LHCN-M2 (cell line): ENCODE measurements around the gene RINL. TPM values are rescaled to one million over a fixed set of nuclear protein-coding genes. Genes with fewer than 3 reads are reported as not detected.
"Not testable (repeated sequence)": the region's sequence is repeated elsewhere in the genome, so short reads cannot be mapped to it uniquely, and the experiment has no call there.

ENCODE experiments used
- DNase-seq: peaks from one replicate; pipeline ENCODE4 v3.0.0-alpha.2; 2012; ENCODE audit warnings: low read depth
- total RNA-seq: library from RNA; depleted of rRNA; stranded (reverse); fragments of >200 nt; gene quantifications from 2 replicates; pipeline ENCODE4 v1.2.3, GENCODE V29; 2014; rRNA removed

Gene RINL
- total RNA-seq, 1 experiment from 2014 or later: 0.34 TPM

DNA sequence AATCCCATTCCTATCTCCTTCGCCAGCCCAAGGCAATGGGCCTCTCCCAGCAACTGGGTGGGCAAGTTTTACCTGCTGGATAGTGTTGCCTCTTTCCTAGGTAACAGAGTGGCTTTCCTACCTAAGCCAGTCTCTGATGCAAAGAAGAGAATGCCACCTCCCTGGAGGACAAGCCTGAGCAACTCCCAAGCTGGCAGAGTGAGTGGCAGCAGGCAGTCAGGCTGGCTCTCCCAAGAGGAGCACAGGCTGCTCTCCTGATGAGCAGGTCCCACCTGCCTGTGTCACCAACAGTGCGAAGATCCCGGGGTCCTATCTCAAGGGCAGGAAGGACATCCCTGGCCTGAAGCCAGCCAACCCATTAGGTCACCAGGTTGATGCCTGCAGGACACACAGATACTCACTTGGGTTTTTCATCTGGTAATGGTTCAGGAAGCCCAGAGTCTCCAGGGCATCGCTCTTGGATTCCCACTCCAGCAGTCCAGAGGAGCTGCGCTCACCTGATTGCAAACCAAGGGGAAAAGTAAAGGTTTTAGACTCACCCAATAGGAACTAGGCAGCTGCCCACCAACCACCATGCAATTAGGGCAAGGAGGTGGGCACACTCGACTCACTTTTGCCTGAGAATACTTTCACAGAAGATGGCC lies 41.0 kb downstream of the RINL start:
- DNase-seq: no peak

DNA sequence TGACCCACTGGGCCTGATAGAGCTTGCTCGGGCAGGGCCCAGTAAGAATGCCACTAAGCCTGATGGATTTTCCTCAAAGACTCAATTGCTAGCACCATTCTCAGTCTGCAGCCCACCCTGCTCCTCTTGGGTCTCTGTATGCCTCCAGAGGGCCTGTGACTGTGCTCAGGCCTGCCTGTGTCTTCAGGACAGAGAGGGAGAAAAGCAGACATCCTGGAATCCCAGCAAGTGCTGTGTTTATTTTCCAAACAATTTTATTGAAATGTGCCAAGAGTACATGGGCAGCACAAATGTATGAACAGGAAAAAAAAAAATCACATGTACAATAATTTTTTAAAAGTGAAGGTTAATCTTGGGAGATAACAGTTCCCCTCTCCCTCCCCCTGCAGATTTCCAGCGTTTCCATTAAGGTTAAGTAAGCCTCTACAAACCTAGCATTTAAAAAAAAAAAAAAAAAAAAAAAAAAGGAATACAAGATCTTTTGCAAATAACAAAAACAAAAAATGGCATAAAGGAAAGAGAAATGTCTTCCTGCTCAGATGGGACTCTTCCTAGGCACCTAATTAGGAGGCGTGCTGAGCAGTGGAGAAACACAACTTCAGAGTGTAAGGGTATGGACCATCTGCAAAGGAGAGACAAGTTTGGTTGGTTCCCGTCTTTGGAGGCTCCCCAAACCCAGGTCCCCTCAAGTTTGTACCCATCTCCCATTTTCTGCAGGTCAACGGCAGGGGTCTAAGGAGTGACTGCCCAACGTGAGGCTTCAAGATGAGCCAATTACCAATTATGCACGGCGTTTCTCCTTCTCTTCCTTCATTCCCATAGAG lies 41.7 kb downstream of the RINL start:
- DNase-seq: no peak

DNA sequence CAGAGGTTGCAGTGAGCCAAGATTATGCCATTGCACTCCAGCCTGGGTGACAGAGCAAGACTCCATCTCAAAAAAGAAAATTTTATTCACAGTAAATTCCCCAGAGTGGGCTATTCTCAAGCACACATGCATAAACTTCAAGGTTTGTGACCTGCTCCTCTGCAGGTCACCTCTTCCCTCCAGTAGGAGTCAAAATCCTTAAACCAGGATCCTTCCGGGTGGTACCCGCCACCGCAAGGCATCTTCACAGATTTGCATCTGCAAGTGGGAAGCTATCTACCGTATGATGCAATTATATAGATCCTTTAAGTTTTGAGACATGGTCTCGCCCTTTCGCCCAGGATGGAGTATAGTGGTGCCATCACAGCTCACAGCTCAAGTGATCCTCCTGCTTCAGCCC lies 43.5 kb downstream of the RINL start:
- DNase-seq: no peak

DNA sequence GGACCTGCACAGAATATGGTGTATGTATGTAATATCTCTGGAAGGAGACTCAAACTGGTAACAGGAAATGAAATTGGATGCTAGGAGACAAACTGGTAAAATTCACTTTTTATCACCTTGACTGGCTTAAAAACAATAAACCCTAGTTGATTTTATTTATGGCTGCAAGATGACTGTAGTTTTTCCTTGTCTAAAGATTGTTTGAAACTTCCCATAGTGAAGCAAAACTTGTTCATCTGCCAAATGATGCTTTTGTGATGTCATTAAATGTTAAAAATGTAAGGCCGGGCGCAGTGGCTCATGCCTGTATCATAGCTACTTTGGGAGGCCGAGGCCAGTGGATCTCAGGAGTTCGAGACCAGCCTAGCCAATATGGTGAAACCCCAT lies 44.0 kb downstream of the RINL start:
- no peak for DNase-seq

DNA sequence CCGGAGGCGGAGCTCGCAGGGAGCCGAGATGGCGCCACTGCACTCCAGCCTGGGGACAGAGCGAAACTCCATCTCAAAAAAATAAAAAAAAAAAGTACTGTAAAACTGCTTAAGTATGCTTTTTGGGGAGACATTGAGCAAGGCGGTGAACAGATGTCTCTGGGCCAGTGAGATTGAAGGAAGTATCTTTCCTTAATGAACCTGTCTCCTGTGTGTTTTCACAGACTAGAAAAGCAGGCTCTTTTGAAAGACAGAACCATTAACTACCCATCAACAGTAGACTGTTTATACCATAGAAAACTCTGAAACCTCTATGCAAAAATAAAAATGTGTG lies 45.0 kb downstream of the RINL start:
- DNase-seq: no peak

DNA sequence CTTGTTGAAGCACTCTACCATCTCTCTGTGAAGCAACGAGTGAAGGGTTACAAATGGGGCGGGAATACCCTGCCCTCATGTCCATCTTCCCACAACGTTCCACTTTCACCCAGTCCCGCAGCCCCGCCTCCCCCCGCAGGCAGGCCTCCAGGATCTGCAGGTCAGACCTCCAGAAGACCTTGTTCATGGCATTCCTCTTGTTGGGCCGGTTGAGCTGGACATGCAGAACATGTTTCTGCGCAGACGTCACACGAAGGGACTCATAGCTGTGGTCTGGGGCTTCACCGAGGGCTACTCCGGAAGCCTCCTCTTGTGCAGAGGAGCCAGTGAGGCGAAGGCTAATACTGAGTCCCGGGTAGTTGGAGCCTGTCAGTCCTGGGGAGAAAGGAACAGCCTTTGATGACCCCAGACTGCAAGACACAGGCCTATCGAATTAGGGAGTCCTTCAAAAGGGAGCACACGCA lies 46.9 kb downstream of the RINL start:
- peak; percentile 89 for DNase-seq

DNA sequence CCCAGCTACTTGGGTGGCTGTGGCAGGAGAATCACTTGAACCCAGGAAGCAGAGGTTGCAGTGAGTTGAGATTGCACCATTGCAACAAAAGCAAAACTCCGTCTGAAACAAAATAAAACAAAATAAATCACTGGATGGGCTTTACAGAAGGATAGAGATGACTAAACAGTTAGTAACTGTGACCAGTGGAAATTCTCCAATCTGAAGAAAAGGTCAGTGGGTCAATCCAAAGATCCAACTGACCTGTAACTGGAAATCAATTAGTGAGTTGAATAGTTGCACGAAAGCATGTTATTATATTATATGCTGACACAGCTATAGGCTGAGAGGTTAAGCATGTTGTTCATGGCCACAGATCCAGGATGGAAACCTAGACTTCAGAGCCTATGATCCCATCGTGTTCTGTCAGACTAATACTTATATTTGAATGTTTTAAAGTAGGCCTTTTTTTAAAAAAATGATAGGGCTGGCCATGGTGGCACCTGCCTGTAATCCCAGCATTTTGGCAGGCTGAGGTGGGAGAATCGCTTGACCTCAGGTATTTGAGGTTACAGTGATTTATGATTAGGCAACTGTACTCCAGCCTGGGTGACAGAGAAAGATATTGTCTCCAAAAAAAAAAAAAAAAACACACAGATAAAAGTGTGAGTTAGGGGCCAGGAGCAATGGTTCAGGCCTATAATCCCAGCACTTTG lies 47.9 kb downstream of the RINL start:
- DNase-seq: peak; percentile 54

DNA sequence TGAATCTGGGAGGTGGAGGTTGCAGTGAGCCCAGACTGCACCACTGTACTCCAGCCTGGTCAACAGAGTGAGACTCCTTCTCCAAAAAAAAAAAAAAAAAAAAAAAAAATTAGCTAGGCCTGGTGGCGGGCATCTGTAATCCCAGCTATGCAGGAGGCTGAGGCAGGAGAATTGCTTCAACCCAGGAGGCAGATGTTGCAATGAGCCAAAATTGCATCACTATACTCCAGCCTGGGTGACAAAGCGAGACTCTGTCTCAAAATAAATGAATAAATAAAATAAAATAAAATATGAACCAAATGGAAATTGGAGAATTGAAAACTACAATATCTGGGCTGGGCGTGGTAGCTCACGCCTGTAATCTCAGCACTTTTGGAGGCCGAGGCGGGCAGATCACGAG lies 48.9 kb downstream of the RINL start:
- DNase-seq: peak; percentile 16

DNA sequence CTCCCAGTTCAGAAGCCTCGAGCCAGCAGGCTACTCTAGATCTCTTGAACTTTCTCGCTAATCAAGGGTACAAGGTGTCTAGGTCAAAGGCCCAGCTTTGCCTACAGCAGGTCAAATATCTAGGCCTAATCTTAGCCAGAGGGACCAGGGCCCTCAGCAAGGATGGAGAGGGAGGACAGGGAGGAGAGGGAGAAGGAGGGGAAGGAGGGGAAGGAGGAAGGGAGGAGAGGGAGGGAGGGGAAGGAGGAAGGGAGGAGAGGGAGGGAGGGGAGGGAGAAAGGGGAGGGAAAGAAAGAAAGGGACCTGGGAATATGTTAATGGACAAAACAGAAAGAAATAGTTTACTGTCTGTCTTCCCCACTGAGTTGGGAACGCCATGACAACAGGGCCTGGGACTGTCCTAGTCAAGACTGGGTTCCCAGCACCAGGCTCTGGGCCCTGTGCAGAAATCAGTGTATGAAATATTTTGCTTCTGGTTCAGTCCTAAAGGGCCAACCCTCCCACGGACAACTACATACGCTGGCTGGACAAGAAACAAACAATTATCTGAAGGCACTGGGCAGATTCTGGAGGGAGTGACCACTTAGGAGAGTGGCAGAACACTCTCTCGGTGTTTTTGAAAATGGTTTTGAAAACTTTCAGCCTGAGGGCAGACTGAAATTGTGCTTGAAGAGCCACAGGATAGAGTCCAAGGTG lies 51.1 kb downstream of the RINL start:
- DNase-seq: no peak

DNA sequence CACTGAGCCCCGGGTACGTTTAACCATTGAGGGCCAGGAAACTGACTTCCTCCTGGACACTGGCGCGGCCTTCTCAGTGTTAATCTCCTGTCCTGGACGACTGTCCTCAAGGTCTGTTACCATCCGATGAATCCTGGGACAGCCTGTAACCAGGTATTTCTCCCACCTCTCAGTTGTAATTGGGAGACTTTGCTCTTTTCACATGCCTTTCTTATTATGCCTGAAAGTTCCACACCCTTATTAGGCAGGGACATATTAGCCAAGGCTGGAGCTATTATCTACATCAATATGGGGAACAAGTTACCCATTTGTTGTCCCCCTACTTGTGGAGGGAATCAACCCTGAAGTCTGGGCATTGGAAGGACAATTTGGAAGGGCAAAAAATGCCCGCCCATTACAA lies 52.1 kb downstream of the RINL start:
- DNase-seq: not testable (repeated sequence)

DNA sequence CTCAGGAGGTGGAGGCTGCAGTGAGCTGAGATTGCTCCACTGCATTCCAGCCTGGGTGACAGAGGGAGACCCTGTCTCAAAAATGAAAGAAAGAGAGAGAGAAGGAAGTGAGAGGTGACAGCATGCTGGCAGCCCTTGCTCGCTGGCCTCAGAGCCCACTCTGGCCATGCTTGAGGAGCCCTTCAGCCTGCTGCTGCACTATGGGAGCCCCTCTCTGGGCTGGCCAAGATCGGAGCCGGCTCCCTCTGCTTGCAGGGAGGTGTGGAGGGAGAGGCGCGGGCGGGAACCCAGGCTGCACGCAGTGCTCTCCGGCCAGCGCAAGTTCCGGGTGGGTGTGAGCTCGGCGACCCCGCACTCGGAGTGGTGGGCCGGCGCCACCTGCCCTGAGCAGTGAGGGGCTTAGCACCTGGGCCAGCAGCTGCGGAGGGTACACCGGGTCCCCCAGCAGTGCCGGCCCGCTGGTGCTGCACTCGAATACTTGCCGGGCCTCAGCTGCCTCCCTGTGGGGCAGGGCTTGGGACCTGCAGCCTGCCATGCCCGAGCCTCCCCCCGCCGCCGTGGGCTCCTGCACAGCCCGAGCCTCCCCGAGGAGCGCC lies 56.7 kb downstream of the RINL start:
- DNase-seq: not testable (repeated sequence)

DNA sequence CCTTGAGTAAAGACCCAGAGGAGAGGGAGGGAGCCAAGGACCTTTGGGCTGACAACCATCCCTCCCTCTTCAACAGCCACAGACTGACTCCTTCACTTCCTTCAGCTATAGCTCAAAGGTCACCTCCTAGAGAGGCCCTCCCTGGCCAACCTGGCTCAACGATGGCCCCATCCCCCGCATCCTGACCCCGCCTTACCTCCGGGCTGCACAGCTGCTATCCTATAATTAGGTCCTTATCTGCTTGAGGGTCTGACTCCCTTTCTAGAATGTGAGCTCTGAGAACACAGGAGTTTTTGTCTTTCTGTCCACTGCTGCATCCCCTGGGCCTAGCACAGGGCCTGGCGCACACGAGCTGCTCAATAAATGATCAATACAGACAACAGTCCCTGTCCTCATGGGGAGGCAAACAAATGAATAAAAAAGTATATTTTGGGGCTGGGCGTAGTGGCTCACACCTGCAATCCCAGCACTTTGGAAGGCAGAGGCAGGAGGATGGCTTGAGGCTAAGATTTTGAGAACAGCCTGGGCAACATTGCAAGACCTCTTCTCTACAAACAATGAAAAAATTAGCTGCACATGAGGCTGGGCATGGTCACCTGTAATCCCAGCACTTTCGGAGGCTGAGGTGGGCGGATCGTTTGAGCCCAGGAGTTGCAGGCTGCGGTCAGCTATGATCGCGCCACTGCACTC lies 58.7 kb downstream of the RINL start:
- no peak for DNase-seq

Other genes with a start within 250 kb of the RINL start
- 451 and 519 TPM in 2 replicates for gene ACTN4, start 230.6 kb downstream of the RINL start, total RNA-seq
- not detected in 2 replicates for gene CAPN12, start 133.8 kb downstream of the RINL start, total RNA-seq
- not detected in 2 replicates for gene LGALS7, start 104.8 kb downstream of the RINL start, total RNA-seq
- gene LGALS7B, start 89.1 kb downstream of the RINL start, total RNA-seq: not detected in 2 replicates
- gene LGALS4, start 65.3 kb downstream of the RINL start, total RNA-seq: not detected in 2 replicates
- gene ECH1, start 46.5 kb downstream of the RINL start, total RNA-seq: 28.7 and 41.0 TPM in 2 replicates
- 289 and 297 TPM in 2 replicates for gene HNRNPL, start 28.3 kb downstream of the RINL start, total RNA-seq
- gene SIRT2, start 21.3 kb upstream of the RINL start, total RNA-seq: 64.6 and 73.2 TPM in 2 replicates
- 20.3 and 21.8 TPM in 2 replicates for gene NFKBIB, start 21.7 kb upstream of the RINL start, total RNA-seq
- gene CCER2, start 33.9 kb upstream of the RINL start, total RNA-seq: not detected in 2 replicates
- 29.9 and 35.9 TPM in 2 replicates for gene SARS2, start 52.5 kb upstream of the RINL start, total RNA-seq
- gene MRPS12, start 52.7 kb upstream of the RINL start, total RNA-seq: 67.2 and 80.3 TPM in 2 replicates
- gene FBXO17, start 97.5 kb upstream of the RINL start, total RNA-seq: 26.3 and 31.2 TPM in 2 replicates
- 4.4 and 14.0 TPM in 2 replicates for gene FBXO27, start 154.3 kb upstream of the RINL start, total RNA-seq
- gene ACP7, start 206.1 kb upstream of the RINL start, total RNA-seq: 0.13 and 0.29 TPM in 2 replicates
- 10.8 and 15.5 TPM in 2 replicates for gene PAK4, start 247.5 kb upstream of the RINL start, total RNA-seq